ENCODE measurements around the gene STOX1.

Gene STOX1

DNA sequence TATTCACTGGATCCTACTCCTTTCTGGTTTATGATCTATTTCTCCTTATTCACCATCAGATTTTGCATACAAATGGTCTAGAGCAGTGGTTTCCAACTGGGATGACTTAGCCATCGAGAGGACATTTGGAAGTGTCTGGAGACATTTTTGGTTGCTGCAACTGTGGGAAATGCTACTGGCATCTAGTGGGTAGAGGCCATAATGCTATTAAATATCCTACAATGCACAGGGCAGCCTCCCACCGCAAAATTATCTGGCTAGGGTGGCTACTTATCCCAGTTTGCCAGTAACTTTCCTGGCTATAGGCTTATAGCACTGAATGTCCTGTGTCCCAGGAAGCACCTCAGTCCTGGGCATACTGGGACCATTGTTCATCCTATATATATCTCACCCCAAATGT, 52.3 kb downstream of the STOX1 start:
- Histone ChIP-seq H3K27ac (no peak overlapping the region), H3K4me3 (no peak overlapping the region)
- no peak for DNase-seq (ENCODE audit: low spot score)
- TF ChIP-seq CTCF (IDR thresholded peaks at IDR 0.05): no peak

GRCh38 chr10:68880181-68880580, 52.9 kb downstream of the STOX1 start:
- no peak for DNase-seq (ENCODE audit: low spot score)
- no peak for TF ChIP-seq CTCF (IDR thresholded peaks at IDR 0.05)
- Histone ChIP-seq H3K27ac (no peak overlapping the region), H3K4me3 (no peak overlapping the region)

DNA sequence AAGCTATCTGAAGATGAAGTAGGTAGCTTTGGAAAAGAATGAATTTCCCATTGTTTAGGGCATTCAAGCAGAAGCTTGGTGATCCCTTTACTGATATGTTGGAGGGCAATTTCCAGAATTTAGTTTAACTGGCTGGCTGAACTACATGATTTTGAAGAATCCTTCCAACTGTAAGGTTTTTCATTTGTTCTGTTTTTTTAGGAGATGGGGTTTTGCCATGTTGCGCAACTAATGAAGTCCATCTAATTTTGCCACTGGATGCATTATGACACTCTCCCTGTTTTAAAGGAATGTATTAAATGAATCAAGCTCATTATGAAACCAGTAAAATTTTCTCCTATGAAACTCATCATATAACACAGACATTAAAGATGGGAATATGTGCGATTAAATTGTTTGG, 67.7 kb downstream of the STOX1 start:
- no peak for DNase-seq (ENCODE audit: low spot score)
- Histone ChIP-seq H3K4me3 (no peak overlapping the region), H3K27ac (no peak overlapping the region)
- no peak for TF ChIP-seq CTCF (IDR thresholded peaks at IDR 0.05)

GRCh38 chr10:68897336-68897741, 70.0 kb downstream of the STOX1 start:
- peak; percentile 23 for TF ChIP-seq CTCF (IDR thresholded peaks at IDR 0.05)
- DNase-seq (ENCODE audit: low spot score): no peak
- no peak overlapping the region for H3K27ac ChIP-seq
- H3K4me3 ChIP-seq: no peak overlapping the region

- no peak for TF ChIP-seq CTCF (IDR thresholded peaks at IDR 0.05)
- DNase-seq (ENCODE audit: low spot score): no peak
- Histone ChIP-seq H3K4me3 (no peak overlapping the region), H3K27ac (no peak overlapping the region)
These were observed 71.9 kb downstream of the STOX1 start for GRCh38 chr10:68899186-68899745.

DNA sequence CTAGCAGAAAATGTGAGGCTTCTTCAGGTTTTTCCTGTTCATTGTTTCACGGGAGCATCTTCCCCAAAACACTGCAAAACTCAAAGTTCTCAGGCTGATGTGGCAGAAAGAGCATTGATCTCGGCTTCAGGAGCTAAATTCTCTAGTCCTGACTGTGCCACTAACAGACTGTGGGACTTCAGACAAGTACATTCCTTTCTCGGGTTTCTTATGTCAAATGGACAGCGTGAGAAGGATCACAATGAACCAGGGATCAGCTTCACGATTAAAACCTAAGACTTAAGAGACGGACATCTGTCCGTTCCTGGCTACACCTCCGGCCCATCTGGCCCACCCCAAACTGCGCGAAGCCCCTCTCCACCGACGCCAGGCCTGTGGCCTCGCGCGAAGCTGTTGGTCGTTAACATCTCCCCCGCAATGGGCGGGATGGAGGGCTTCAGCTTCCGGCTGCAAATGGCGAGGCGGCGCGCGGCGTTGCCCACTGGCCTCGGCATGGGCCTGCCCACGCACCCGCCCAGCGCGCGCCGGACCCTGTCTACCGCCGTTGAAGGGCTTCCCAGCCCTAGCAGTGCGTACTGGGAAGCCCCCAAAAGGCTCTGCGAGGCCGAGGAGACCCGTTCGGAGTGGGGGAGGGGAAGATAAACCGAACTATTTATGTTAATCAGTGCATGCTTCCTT, 73.2 kb downstream of the STOX1 start:
- no peak for DNase-seq (ENCODE audit: low spot score)
- TF ChIP-seq CTCF (IDR thresholded peaks at IDR 0.05): no peak
- Histone ChIP-seq H3K27ac (peak overlapping the region; percentile 98), H3K4me3 (peak overlapping the region; percentile 93)
